C4-2B (cell line): ENCODE results near the gene MTMR8.

Experiments used
- H3K27ac ChIP-seq: fragments of 450-650 bp; 2 replicates; pipeline ENCODE4 v1.5.1; 2017
- ZFX ChIP-seq: fragments of 450-650 bp; IDR thresholded peaks from 2 replicates; pipeline ENCODE4 v1.6.1; 2017
- TF ChIP-seq, protein P1 (sequence below): fragments of 450-650 bp; conservative IDR thresholded peaks from 2 replicates; pipeline ENCODE4 v1.5.1; 2017; ENCODE audit warnings: mild to moderate bottlenecking

The MTMR8 gene

DNA sequence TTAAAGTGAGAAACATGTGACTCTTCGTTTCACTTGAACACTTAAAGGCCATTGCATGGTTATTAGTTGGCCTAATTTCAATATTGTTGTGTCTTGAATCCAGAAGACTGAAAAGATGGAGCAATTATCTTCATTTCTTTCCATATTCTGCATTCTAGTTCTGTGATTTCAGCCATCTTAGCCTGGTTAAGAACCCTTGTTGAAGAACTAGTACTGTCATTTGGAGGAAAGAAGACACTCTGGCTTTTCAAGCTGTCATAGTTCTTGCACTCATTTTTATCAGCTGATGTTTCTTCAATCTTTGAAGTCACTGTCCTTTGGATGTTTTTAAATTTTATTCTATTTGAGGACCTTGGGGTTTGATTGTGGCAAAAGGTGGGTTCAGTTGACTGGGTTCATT is 81.6 kb downstream of the MTMR8 start:
- no peak overlapping the region for H3K27ac ChIP-seq
- TF ChIP-seq ZFX: no peak
- TF ChIP-seq, protein P1, sequence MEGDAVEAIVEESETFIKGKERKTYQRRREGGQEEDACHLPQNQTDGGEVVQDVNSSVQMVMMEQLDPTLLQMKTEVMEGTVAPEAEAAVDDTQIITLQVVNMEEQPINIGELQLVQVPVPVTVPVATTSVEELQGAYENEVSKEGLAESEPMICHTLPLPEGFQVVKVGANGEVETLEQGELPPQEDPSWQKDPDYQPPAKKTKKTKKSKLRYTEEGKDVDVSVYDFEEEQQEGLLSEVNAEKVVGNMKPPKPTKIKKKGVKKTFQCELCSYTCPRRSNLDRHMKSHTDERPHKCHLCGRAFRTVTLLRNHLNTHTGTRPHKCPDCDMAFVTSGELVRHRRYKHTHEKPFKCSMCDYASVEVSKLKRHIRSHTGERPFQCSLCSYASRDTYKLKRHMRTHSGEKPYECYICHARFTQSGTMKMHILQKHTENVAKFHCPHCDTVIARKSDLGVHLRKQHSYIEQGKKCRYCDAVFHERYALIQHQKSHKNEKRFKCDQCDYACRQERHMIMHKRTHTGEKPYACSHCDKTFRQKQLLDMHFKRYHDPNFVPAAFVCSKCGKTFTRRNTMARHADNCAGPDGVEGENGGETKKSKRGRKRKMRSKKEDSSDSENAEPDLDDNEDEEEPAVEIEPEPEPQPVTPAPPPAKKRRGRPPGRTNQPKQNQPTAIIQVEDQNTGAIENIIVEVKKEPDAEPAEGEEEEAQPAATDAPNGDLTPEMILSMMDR: no peak

DNA sequence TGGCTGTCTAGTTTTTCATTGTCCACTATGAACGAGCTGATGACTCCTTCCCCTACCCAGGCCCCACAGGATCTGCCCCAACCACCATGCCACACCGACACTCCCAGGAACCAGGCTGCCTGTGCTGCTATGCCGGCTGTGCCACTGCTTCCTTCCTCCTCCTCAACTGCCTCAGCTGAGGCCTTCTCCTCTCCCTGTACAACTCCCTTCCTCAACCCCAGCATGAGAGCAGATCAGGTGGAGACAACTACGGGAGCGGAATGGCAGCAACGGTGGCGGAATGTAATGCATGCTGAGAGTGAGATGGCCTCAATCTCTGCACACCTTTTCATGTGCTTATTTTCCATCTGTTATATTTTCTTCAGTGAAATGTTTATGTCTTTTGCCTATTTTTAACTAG is 88.5 kb downstream of the MTMR8 start:
- no peak overlapping the region for H3K27ac ChIP-seq
- TF ChIP-seq, protein P1: no peak
- TF ChIP-seq ZFX: no peak

DNA sequence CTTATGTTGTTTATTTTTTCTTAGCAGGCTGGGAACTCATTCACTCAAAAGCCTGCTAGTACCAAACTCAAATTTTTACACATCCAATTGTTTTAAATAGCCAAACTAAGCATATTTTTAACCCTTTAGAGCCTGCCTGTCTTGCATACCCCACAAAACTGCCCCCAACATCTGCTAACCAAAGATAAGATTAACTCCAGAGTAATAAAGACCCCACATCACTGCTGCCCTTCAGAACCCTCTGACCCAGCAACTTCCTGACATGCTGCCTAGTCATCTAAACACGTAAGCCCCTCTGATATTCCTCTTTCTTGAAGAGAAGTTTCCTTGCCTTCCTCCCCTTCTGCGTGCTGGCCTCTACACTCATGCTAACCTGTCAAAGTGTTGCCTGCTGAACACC is 104.1 kb downstream of the MTMR8 start:
- TF ChIP-seq ZFX: no peak
- TF ChIP-seq, protein P1: no peak

DNA sequence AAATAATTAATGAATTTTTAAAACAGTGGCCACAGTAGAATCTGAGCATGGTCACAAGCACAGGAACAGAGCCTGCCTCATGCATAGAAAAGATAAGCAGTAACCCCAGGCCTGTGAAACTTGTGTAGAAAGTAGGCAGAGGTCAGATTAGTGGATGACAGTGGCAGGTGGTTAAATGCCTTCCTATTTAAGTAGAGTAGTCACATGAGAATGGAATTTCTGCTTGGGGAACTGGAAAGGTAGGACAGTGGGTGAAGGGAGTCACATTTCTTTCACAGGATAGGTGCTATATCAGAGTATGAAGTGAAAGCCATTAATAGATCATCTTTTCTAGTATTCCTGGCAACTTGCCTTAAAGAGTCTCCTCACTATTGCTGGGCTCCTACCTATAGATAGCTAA is 130.0 kb downstream of the MTMR8 start:
- TF ChIP-seq, protein P1: no peak
- TF ChIP-seq ZFX: no peak
- H3K27ac ChIP-seq: no peak overlapping the region

More for the DNA sequence above, 104.1 kb downstream of the MTMR8 start:
- no peak overlapping the region for H3K27ac ChIP-seq

DNA sequence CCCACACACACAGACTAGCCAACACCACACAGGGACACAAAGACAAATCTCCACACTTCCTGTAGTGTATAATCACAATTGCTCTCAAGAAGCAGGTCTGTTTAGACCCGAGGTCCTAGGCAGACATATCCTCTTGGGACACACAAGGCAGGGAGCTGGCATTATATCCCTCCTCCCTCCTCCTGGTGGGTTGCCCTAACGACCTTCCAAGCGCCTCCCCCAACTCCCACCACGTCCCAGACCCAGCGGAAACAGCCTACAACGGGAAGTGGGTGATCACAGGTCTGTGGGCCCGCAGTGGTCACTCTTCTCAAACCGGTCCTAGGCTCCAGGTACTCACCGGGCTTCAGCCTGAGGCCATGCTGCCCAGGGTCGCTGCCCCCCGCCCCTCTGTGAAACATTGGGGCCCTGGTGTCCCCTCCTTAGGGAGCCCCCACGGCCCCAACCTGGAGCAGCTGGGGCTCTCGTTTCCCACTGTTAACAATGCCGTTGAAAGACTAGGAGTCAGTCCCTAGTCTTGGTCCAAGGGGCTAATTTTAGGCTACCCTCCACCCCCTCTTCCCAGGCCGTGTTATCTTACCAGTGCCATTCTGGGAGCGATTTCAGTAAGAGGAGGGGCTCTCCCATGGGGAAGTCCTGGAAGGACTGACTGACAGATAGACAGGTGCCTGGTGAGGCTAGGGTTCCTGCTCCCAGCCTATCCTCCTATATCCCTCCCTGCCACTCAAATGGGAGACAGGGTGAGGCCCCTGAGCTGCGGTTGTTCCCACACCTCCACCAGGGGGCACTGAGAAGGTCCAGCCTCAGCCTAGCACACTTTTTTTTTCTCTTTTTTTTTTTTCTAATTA is 164.9 kb downstream of the MTMR8 start, which contains the start of gene ASB12:
TSS of gene ASB12 (minus strand) at position 485 of the 848 bp plus-strand sequence. CDS start 4,957 bp downstream, outside the sequence.
- TF ChIP-seq ZFX: no peak
- TF ChIP-seq, protein P1: peak; percentile 16; the same call in 1 of the 2 replicates
- H3K27ac ChIP-seq: no peak within 1 kb of the TSS

DNA sequence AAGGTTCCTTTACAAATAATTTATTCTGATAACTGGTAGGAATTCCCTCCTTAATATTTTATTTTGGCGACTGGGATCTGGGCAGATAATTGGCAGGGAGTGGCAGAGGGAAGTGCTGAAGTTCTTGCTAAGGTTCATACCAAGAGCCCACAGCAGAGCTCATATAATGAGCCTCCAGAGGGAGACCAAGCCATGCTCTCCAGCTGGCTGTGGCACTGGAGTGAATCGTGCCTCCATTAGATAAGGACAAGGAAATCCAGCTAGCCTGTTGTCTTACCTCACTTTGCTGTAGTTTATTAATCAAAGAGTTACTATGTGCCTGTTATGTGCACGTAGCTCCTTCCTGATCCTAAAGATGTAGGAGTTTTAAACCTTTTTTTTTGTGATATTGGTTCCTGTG is 166.1 kb downstream of the MTMR8 start:
- H3K27ac ChIP-seq: no peak overlapping the region
- TF ChIP-seq, protein P1: no peak; the same call in 1 of the 2 replicates
- no peak for TF ChIP-seq ZFX
